Peyer's patch (tissue), 4 donors: ENCODE results near the gene CDKN2C. TPM values are rescaled to one million over a fixed set of nuclear protein-coding genes. Genes with fewer than 3 reads are reported as not detected.

Source experiments
- DNase-seq, 3 donors: peaks; one replicate each; pipeline ENCODE4 v3.0.0-alpha.2; 2017 to 2019
- H3K27ac ChIP-seq, 4 donors: fragments of 200-600 bp; sonication (generic); one replicate each; pipeline ENCODE4 v1.5.1; 2016 to 2019
- H3K27me3 ChIP-seq, 2 donors: fragments of 200-600 bp; sonication (generic); one replicate each; pipeline ENCODE4 v1.5.1; 2019
- H3K36me3 ChIP-seq, 3 donors: fragments of 200-600 bp; sonication (generic); one replicate each; pipeline ENCODE4 v1.5.1; 2016 to 2019
- H3K4me1 ChIP-seq, 4 donors: fragments of 200-600 bp; sonication (generic); one replicate each; pipeline ENCODE4 v1.5.1; 2016 to 2019
- H3K4me3 ChIP-seq, 4 donors: fragments of 200-600 bp; sonication (generic); 1 replicate in 3 of 4; 2 replicates in 1 of 4; pipeline ENCODE4 v1.5.1; 2016 to 2019; ENCODE audit warnings: mild to moderate bottlenecking in 1 of 4
- H3K9me3 ChIP-seq, 4 donors: fragments of 200-600 bp; sonication (generic); one replicate each; pipeline ENCODE4 v1.5.1; 2016 to 2019; ENCODE audit warnings: mild to moderate bottlenecking in 1 of 4
- POLR2A ChIP-seq, 2 donors: fragments of 450-650 bp; IDR thresholded peaks; one replicate each; pipeline ENCODE4 v1.5.1; 2017; ENCODE audit warnings: antibody characterized with exemption in 2 of 2, mild to moderate bottlenecking in 2 of 2, moderate library complexity in 2 of 2
- total RNA-seq, 4 donors: library from RNA; depleted of rRNA; stranded (reverse); fragments of >200 nt; gene quantifications; one replicate each; pipeline ENCODE4 v1.1.0, GENCODE V29; 2016
- TF ChIP-seq, protein P1 (sequence below), 6 experiments: fragments of 450-650 bp in 4 of 6; fragments of 200-600 bp in 2 of 6; sonication (generic) in 1 of 6; IDR thresholded peaks; one replicate each; pipeline ENCODE4 v1.5.1; 2017 to 2019; ENCODE audit warnings: antibody characterized with exemption in 6 of 6, mild to moderate bottlenecking in 3 of 6, moderate library complexity in 1 of 6

Gene CDKN2C
- total RNA-seq, 4 donors from 2014 or later: 5.8 to 14.5 (median 9.5) TPM

DNA sequence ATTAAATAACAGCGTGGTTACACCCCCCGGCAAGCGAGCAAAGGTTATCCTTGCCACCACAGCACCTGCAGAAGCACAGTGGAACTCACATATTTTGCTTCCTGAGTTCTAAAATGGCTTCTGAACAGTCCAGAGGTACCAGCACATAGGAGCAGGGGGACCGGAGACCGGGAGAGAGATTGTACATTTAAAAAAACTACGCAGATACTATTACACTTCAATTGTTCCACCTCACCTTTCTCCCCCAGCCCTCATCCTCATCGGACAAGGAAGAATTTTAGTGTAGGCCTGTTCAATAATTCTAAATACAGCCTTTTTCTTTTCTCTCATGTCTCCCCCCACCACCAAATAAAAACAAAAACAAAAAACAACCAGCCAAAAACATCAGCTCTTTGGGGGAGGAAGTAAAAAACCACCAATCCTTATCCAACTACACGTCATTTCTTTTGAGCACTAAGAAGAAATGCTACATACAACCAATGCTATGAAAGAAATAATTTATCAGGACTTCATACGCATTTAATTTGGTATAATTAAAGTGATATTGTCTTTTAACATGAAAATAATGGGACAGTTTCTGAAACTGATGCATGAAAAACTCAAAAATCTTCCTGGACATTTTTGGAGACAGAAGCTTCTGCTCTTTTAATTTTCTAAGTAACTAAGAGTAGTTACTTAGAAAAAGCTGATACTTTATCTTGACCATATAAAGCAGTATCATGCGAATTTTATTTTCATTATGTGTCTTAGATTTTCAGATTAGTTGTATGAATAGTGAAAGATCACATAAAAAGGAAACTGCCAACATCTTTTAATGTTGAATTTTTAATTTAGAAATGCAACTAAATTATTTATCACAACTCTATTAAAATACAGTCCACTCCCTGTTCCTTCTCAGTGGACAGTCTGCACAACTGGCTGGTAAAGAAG, 9.1 kb downstream of the CDKN2C start:
- DNase-seq: peak in 2 of 3 donors; percentile 60 to 69
- TF ChIP-seq, protein P1, sequence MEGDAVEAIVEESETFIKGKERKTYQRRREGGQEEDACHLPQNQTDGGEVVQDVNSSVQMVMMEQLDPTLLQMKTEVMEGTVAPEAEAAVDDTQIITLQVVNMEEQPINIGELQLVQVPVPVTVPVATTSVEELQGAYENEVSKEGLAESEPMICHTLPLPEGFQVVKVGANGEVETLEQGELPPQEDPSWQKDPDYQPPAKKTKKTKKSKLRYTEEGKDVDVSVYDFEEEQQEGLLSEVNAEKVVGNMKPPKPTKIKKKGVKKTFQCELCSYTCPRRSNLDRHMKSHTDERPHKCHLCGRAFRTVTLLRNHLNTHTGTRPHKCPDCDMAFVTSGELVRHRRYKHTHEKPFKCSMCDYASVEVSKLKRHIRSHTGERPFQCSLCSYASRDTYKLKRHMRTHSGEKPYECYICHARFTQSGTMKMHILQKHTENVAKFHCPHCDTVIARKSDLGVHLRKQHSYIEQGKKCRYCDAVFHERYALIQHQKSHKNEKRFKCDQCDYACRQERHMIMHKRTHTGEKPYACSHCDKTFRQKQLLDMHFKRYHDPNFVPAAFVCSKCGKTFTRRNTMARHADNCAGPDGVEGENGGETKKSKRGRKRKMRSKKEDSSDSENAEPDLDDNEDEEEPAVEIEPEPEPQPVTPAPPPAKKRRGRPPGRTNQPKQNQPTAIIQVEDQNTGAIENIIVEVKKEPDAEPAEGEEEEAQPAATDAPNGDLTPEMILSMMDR (IDR thresholded peaks at IDR 0.05): no peak
- TF ChIP-seq POLR2A (IDR thresholded peaks at IDR 0.05): peak in 1 of 2 donors; percentile 44
- peak overlapping the region in 3 of 4 donors; percentile 56 to 97 (median 90) for H3K4me3 ChIP-seq
- peak overlapping the region; percentile 77 to 96 (median 89) for H3K27ac ChIP-seq
- no peaks in the 10 kb centered on the region for H3K9me3 ChIP-seq
- no peaks in the 10 kb centered on the region for H3K36me3 ChIP-seq
- H3K4me1 ChIP-seq: peaks cover 0 to 9% (median 4%) of the 10 kb centered on the region in 4 donors
- no peaks in the 10 kb centered on the region for H3K27me3 ChIP-seq

DNA sequence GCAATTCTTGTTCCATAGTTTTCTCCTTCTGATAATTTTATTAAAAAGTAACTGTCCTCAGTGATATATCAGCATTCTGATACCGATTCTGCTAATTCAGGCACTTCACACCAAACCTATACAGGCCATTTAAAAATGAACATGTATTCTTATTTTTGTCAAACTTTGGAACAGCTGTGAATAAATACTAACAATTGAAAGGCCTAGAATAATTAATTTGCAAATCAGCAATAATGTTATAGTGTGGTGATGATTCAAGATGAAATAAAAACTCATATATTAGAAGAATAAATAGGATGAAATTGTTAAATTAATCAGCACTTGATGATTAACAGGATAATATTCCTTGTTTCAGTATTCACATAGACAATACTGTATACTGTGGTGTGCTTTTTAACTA, 9.9 kb downstream of the CDKN2C start:
- Histone ChIP-seq H3K4me1 (peaks cover 0 to 9% (median 4%) of the 10 kb centered on the region in 4 donors), H3K9me3 (no peaks in the 10 kb centered on the region), H3K4me3 (no peak overlapping the region), H3K27ac (peak overlapping the region in 1 of 4 donors; percentile 96), H3K36me3 (no peaks in the 10 kb centered on the region), H3K27me3 (no peaks in the 10 kb centered on the region)
- no peak for DNase-seq
- TF ChIP-seq, protein P1 (IDR thresholded peaks at IDR 0.05): no peak
- no peak for TF ChIP-seq POLR2A (IDR thresholded peaks at IDR 0.05)

DNA sequence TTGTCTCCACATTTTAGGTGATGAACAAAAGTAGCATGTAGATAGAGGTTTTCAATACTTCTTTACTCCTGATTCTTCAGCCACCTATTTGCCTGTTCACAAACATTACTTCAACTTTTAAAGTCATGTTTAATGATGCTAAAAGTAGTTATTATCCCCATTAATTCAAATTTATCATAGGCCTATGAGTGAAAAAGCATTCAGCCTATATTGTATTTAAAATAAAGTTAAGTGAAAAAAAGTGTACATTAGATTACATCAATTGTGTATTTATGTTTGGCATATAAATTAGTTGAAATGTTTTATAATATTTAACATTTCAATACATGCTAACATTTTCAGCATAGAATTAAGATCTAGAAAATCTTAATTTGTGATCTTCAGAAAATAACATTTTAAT, 10.5 kb downstream of the CDKN2C start:
- TF ChIP-seq, protein P1 (IDR thresholded peaks at IDR 0.05): no peak
- no peak for TF ChIP-seq POLR2A (IDR thresholded peaks at IDR 0.05)
- Histone ChIP-seq H3K4me1 (peaks cover 0 to 9% (median 4%) of the 10 kb centered on the region in 4 donors), H3K4me3 (no peak overlapping the region), H3K36me3 (no peaks in the 10 kb centered on the region), H3K27me3 (no peaks in the 10 kb centered on the region), H3K27ac (no peak overlapping the region), H3K9me3 (no peaks in the 10 kb centered on the region)
- no peak for DNase-seq

- H3K27ac ChIP-seq: no peak overlapping the region
- H3K4me1 ChIP-seq: peaks cover 0 to 9% (median 4%) of the 10 kb centered on the region in 4 donors
- DNase-seq: no peak
- H3K27me3 ChIP-seq: no peaks in the 10 kb centered on the region
- H3K36me3 ChIP-seq: no peaks in the 10 kb centered on the region
- H3K9me3 ChIP-seq: no peaks in the 10 kb centered on the region
- H3K4me3 ChIP-seq: no peak overlapping the region
- TF ChIP-seq, protein P1 (IDR thresholded peaks at IDR 0.05): no peak
These were observed 11.7 kb downstream of the CDKN2C start for GRCh38 chr1:50981741-50982140.

DNA sequence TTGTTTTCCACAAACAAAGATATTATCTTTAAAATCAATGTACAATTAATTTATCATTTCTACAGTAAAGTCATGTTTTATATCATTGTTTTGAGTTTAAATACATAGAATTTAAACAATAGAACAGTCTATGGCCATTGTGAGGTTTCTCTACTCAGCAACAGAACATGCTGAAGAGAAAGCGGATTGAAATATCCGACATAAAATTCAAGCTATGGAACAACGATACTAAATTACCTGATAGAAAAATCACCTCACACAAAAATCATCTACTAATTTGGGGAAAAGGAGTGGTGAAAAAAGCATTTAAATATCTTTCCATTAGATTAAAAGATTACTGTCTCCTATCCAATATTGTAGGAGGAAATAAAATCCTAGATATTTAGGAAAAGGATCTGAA, 12.6 kb downstream of the CDKN2C start:
- H3K4me3 ChIP-seq: no peak overlapping the region
- peaks cover 0 to 6% (median under 1%) of the 10 kb centered on the region in 4 donors for H3K4me1 ChIP-seq
- no peaks in the 10 kb centered on the region for H3K27me3 ChIP-seq
- no peak for TF ChIP-seq POLR2A (IDR thresholded peaks at IDR 0.05)
- TF ChIP-seq, protein P1 (IDR thresholded peaks at IDR 0.05): no peak
- H3K27ac ChIP-seq: no peak overlapping the region
- H3K36me3 ChIP-seq: no peaks in the 10 kb centered on the region
- no peaks in the 10 kb centered on the region for H3K9me3 ChIP-seq
- DNase-seq: no peak
